CD4-positive, alpha-beta T cell (primary cell): Measurements from ENCODE around the gene PPP1R36. TPM values are rescaled to one million over a fixed set of nuclear protein-coding genes. Genes with fewer than 3 reads are reported as not detected.

Source experiments
- ATAC-seq: fragments of 200-7000 bp; cut with Tn5 transposase; one replicate; pipeline ENCODE4 v1.10.0; 2022; ENCODE audit warnings: mild to moderate bottlenecking; ENCODE audit not compliant: poor library complexity
- CTCF ChIA-PET: fragments of 350-600 bp; sonication (Branson Sonifier 250); formaldehyde crosslinking; loops from one replicate; lab custom pipeline; 2021; ENCODE audit warnings: antibody characterized with exemption, inconsistent platforms; lab: Charles Lee
- POLR2A ChIA-PET: fragments of 350-600 bp; sonication (Branson Sonifier 250); formaldehyde crosslinking; loops from one replicate; lab custom pipeline; 2021; ENCODE audit warnings: antibody characterized with exemption, inconsistent platforms; lab: Charles Lee
- DNase-seq, 14 experiments: peaks; one replicate each; pipeline ENCODE4 v3.0.0-alpha.2; 2013 to 2020; ENCODE audit warnings: mixed read lengths in 2 of 14
- H3K27ac ChIP-seq, 2 donors: one replicate each; pipeline versions ENCODE4 v1.5.1 to v1.7.0; 2013; ENCODE audit warnings: low read length in 2 of 2, low read depth in 1 of 2, mild to moderate bottlenecking in 1 of 2
- H3K27me3 ChIP-seq, 2 experiments: 1 replicate in 1 of 2; 2 replicates in 1 of 2; pipeline versions ENCODE4 v1.6.1 to v1.7.0; 2013; ENCODE audit warnings: low read length in 2 of 2, control low read depth in 1 of 2, mild to moderate bottlenecking in 1 of 2, moderate library complexity in 1 of 2; ENCODE audit not compliant: insufficient read depth in 2 of 2, control insufficient read depth in 1 of 2
- H3K36me3 ChIP-seq: one replicate; pipeline ENCODE4 v1.6.1; 2013; ENCODE audit warnings: low read length, control low read depth; ENCODE audit not compliant: insufficient read depth
- H3K4me1 ChIP-seq: one replicate; pipeline ENCODE4 v1.6.1; 2013; ENCODE audit warnings: low read length, control low read depth; ENCODE audit not compliant: insufficient read depth
- H3K4me3 ChIP-seq: one replicate; pipeline ENCODE4 v1.5.1; 2013; ENCODE audit warnings: mild to moderate bottlenecking, low read length, moderate library complexity
- H3K9me3 ChIP-seq, 2 experiments: 1 replicate in 1 of 2; 2 replicates in 1 of 2; pipeline versions ENCODE4 v1.6.1 to v1.7.0; 2013; ENCODE audit warnings: low read length in 2 of 2, mild to moderate bottlenecking in 2 of 2, control low read depth in 1 of 2, moderate library complexity in 1 of 2; ENCODE audit not compliant: control insufficient read depth in 1 of 2, insufficient read depth in 1 of 2
- H3K27ac Mint-ChIP-seq: one replicate; pipeline ENCODE4 v1.8.0; 2020; ENCODE audit warnings: mixed read lengths
- H3K27me3 Mint-ChIP-seq: one replicate; pipeline ENCODE4 v1.8.0; 2021; ENCODE audit warnings: mixed read lengths
- H3K36me3 Mint-ChIP-seq: one replicate; pipeline ENCODE4 v1.8.0; 2021; ENCODE audit warnings: low read depth, mixed read lengths
- H3K4me1 Mint-ChIP-seq: one replicate; pipeline ENCODE4 v1.8.0; 2021; ENCODE audit warnings: low read depth, mixed read lengths
- H3K4me3 Mint-ChIP-seq: one replicate; pipeline ENCODE4 v1.8.0; 2020; ENCODE audit warnings: mild to moderate bottlenecking, mixed read lengths
- H3K9me3 Mint-ChIP-seq: one replicate; pipeline ENCODE4 v1.8.0; 2020; ENCODE audit warnings: mixed read lengths
- CTCF ChIP-seq: fragments of 200-600 bp; IDR thresholded peaks from one replicate; pipeline ENCODE4 v1.8.0; 2022; ENCODE audit warnings: antibody characterized with exemption, mild to moderate bottlenecking
- intact Hi-C, 2 experiments: fragments of 100-400 bp; cut with DNase I in 1 of 2; cut with micrococcal nuclease in 1 of 2; formaldehyde crosslinking; loops; one replicate each; pipeline versions ENCODE4 v1.15.1 to v1.9.0; 2023 to 2025; cut with DNase I, micrococcal nuclease
- total RNA-seq, 174 experiments: library from RNA in 2 of 174; stranded (reverse) in 2 of 174; gene quantifications; one replicate each; pipeline ENCODE4 v1.2.3 and lab custom pipeline; 2021 to 2026

The PPP1R36 gene
- total RNA-seq, 2 experiments from 2014 or later = not detected

GRCh38 chr14:64510825-64511671 lies 38.7 kb upstream of the PPP1R36 start:
- Mint-ChIP-seq H3K27ac (peak overlapping the region; percentile 100), H3K27me3 (no peaks in the 10 kb centered on the region), H3K4me3 (peak overlapping the region; percentile 43), H3K9me3 (no peaks in the 10 kb centered on the region), H3K36me3 (peaks cover 12% of the 10 kb centered on the region), H3K4me1 (peaks cover 93% of the 10 kb centered on the region)
- no peak overlapping the region for H3K4me3 ChIP-seq
- H3K9me3 ChIP-seq = no peaks in the 10 kb centered on the region
- peaks cover 56% of the 10 kb centered on the region for H3K4me1 ChIP-seq
- H3K27me3 ChIP-seq = no peaks in the 10 kb centered on the region
- peak; percentile 88 for TF ChIP-seq CTCF
- H3K27ac ChIP-seq = peak overlapping the region in 1 of 2 donors; percentile 27
- intact Hi-C loops = loop anchor here (1.0 to 2.0 kb wide), 4 partner anchors 9 to 168 kb away; no protein-coding TSS in a partner anchor
- ChIA-PET POLR2A (interaction anchor here (0.6 to 4.8 kb wide), 12 partner anchors 9 to 124 kb away, joined by 3 to 29 read pairs (median 5); partner anchors contain the start of genes HSPA2 and ZBTB25), CTCF (interaction anchor here (0.5 to 3.2 kb wide), 25 partner anchors 9 to 475 kb away, joined by 3 to 55 read pairs (median 4); partner anchors contain the start of genes FNTB and HSPA2)
- peak; percentile 63 for ATAC-seq
- peak; percentile 36 to 88 (median 56) for DNase-seq
- peaks cover 11% of the 10 kb centered on the region for H3K36me3 ChIP-seq

GRCh38 chr14:64513271-64513670 lies 36.5 kb upstream of the PPP1R36 start:
- H3K27ac Mint-ChIP-seq = no peak overlapping the region

GRCh38 chr14:64515053-64515452 lies 34.7 kb upstream of the PPP1R36 start:
- no peak overlapping the region for H3K27ac ChIP-seq
- POLR2A ChIA-PET = interaction anchor here (0.6 to 2.5 kb wide), 5 partner anchors 10 to 330 kb away, joined by 3 to 19 read pairs (median 4); partner anchors contain the start of gene ZBTB1
- no peaks in the 10 kb centered on the region for H3K9me3 Mint-ChIP-seq
- H3K36me3 ChIP-seq = peaks cover 11% of the 10 kb centered on the region
- no peaks in the 10 kb centered on the region for H3K9me3 ChIP-seq
- H3K4me1 Mint-ChIP-seq = peaks cover 84% of the 10 kb centered on the region
- H3K27me3 Mint-ChIP-seq = no peaks in the 10 kb centered on the region
- intact Hi-C loops = no loop called here
- H3K4me1 ChIP-seq = peaks cover 27% of the 10 kb centered on the region
- DNase-seq (no peak), ATAC-seq (no peak)
- H3K27ac Mint-ChIP-seq = no peak overlapping the region
- no peak overlapping the region for H3K4me3 Mint-ChIP-seq
- TF ChIP-seq CTCF = no peak
- H3K36me3 Mint-ChIP-seq = peaks cover 28% of the 10 kb centered on the region
- CTCF ChIA-PET = interaction anchor here (0.7 to 1.7 kb wide), 4 partner anchors 12 to 85 kb away, joined by 3 to 4 read pairs (median 3); partner anchors contain the start of genes HSPA2 and ZBTB25
- no peak overlapping the region for H3K4me3 ChIP-seq
- no peaks in the 10 kb centered on the region for H3K27me3 ChIP-seq

More at GRCh38 chr14:64513271-64513670, 36.5 kb upstream of the PPP1R36 start:
- H3K9me3 ChIP-seq = no peaks in the 10 kb centered on the region
- no peaks in the 10 kb centered on the region for H3K27me3 ChIP-seq
- no peak overlapping the region for H3K27ac ChIP-seq
- Mint-ChIP-seq H3K9me3 (no peaks in the 10 kb centered on the region), H3K36me3 (peaks cover 27% of the 10 kb centered on the region), H3K27me3 (no peaks in the 10 kb centered on the region), H3K4me3 (no peak overlapping the region), H3K4me1 (peaks cover 94% of the 10 kb centered on the region)
- peaks cover 43% of the 10 kb centered on the region for H3K4me1 ChIP-seq
- DNase-seq (no peak), ATAC-seq (no peak)
- TF ChIP-seq CTCF = no peak
- H3K4me3 ChIP-seq = no peak overlapping the region
- ChIA-PET POLR2A (interaction anchor here (4.8 kb wide), 1 partner anchor 11 kb away, joined by 29 read pairs; the partner anchor contains the start of gene ZBTB25), CTCF (no interaction called here)
- intact Hi-C loops = no loop called here
- H3K36me3 ChIP-seq = peaks cover 11% of the 10 kb centered on the region
